SK-N-SH treated with all-trans-retinoic acid at 6 μM for 48 hours (cell line): ENCODE measurements around the gene CDKN2C.

Experiments used
- ARNTL ChIP-seq: fragments of 450-650 bp; formaldehyde crosslinking; IDR thresholded peaks from 2 replicates; pipeline ENCODE4 v1.5.0; 2020; ENCODE audit warnings: low read depth, mild to moderate bottlenecking, moderate library complexity, borderline replicate concordance
- BACH2 ChIP-seq: fragments of 250-450 bp; sonication (Bioruptor Pico); IDR thresholded peaks from 2 replicates; pipeline ENCODE4 v1.9.0; 2021; ENCODE audit warnings: mild to moderate bottlenecking, borderline replicate concordance
- CREB5 ChIP-seq: fragments of 250-450 bp; sonication (Bioruptor Pico); IDR thresholded peaks from 2 replicates; pipeline ENCODE4 v1.5.1; 2020; ENCODE audit warnings: low read depth, mild to moderate bottlenecking, moderate library complexity
- CSDC2 ChIP-seq: fragments of 250-450 bp; sonication (Bioruptor Pico); IDR thresholded peaks from 2 replicates; pipeline ENCODE4 v1.5.0; 2020; ENCODE audit warnings: mild to moderate bottlenecking, moderate library complexity
- GLIS3 ChIP-seq: fragments of 250-450 bp; sonication (Bioruptor Pico); IDR thresholded peaks from 2 replicates; pipeline ENCODE4 v1.5.0; 2020; ENCODE audit warnings: mild to moderate bottlenecking, moderate library complexity
- OSR1 ChIP-seq: fragments of 250-450 bp; sonication (Bioruptor Pico); IDR thresholded peaks from 2 replicates; pipeline ENCODE4 v1.8.0; 2022; ENCODE audit warnings: moderate library complexity, mild to moderate bottlenecking, inconsistent platforms
- PATZ1 ChIP-seq: fragments of 250-450 bp; sonication (Bioruptor Pico); IDR thresholded peaks from 2 replicates; pipeline ENCODE4 v1.8.0; 2020; ENCODE audit warnings: mild to moderate bottlenecking, moderate library complexity, borderline replicate concordance
- RARB ChIP-seq: fragments of 250-450 bp; sonication (Bioruptor Pico); IDR thresholded peaks from 2 replicates; pipeline ENCODE4 v1.8.0; 2021; ENCODE audit warnings: mild to moderate bottlenecking, moderate library complexity
- TSHZ2 ChIP-seq: fragments of 250-450 bp; sonication (Bioruptor Pico); IDR thresholded peaks from 2 replicates; pipeline ENCODE4 v1.5.0; 2020; ENCODE audit warnings: mild to moderate bottlenecking, moderate library complexity
- ZFP3 ChIP-seq: fragments of 250-450 bp; sonication (Bioruptor Pico); IDR thresholded peaks from 2 replicates; pipeline ENCODE4 v1.5.0; 2020; ENCODE audit warnings: mild to moderate bottlenecking, moderate library complexity

DNA sequence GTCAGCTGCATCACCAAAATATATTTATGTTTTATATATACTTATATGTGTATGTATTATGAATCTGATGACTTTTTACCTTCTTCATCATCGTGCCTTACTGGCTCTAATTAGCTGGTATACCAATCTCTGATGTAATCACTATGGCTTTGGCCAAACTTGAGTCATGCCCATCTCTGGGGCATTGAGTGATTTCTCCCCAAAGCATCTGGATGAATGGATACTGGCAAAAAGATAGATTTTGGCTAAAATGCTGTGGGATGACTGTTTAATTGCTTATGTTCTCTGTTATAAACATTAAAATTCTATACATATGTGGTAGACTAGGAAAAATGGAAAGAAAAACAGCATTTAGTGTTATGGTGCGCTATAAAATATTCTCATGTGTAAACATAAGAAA, 19.6 kb downstream of the CDKN2C start:
- no peak for TF ChIP-seq PATZ1
- TF ChIP-seq ARNTL (CRISPR knock-in tag), result no peak
- TF ChIP-seq RARB, result no peak
- no peak for TF ChIP-seq CREB5 (CRISPR knock-in tag)
- no peak for TF ChIP-seq GLIS3
- no peak for TF ChIP-seq TSHZ2 (CRISPR knock-in tag)
- TF ChIP-seq OSR1 (CRISPR knock-in tag), result no peak
- no peak for TF ChIP-seq ZFP3 (CRISPR knock-in tag)
- TF ChIP-seq CSDC2 (CRISPR knock-in tag), result no peak
- TF ChIP-seq BACH2, result no peak
